Vagina (tissue), 2 donors: ENCODE measurements around the gene ITFG2. TPM values are rescaled to one million over a fixed set of nuclear protein-coding genes. Genes with fewer than 3 reads are reported as not detected.

Source experiments
- DNase-seq, 2 donors: peaks; one replicate each; pipeline ENCODE4 v3.0.0-alpha.2; 2017; ENCODE audit errors: extremely low spot score in 2 of 2
- H3K27ac ChIP-seq: fragments of 200-600 bp; sonication (generic); one replicate; pipeline ENCODE4 v1.5.1; 2019
- H3K27me3 ChIP-seq: fragments of 200-600 bp; sonication (generic); one replicate; pipeline ENCODE4 v1.5.1; 2019
- H3K36me3 ChIP-seq, 2 donors: fragments of 200-600 bp; sonication (generic); one replicate each; pipeline ENCODE4 v1.5.1; 2017 to 2019
- H3K4me1 ChIP-seq: fragments of 200-600 bp; sonication (generic); one replicate; pipeline ENCODE4 v1.5.1; 2019
- H3K4me3 ChIP-seq, 2 donors: fragments of 200-600 bp; sonication (generic); 1 replicate in 1 of 2; 2 replicates in 1 of 2; pipeline ENCODE4 v1.5.1; 2016 to 2019
- H3K9me3 ChIP-seq: fragments of 200-600 bp; sonication (generic); one replicate; pipeline ENCODE4 v1.5.1; 2019
- POLR2A ChIP-seq, 2 donors: fragments of 450-650 bp; IDR thresholded peaks; one replicate each; pipeline ENCODE4 v1.6.1; 2017; ENCODE audit warnings: antibody characterized with exemption in 2 of 2, mild to moderate bottlenecking in 2 of 2, moderate library complexity in 2 of 2
- POLR2AphosphoS5 ChIP-seq, 2 donors: sonication (generic); formaldehyde crosslinking; IDR thresholded peaks; one replicate each; pipeline ENCODE4 v1.9.0; 2017; ENCODE audit warnings: antibody characterized with exemption in 2 of 2, mild to moderate bottlenecking in 2 of 2, low read depth in 1 of 2; ENCODE audit not compliant: insufficient read depth in 1 of 2
- intact Hi-C: fragments of 100-400 bp; cut with DNase I; formaldehyde crosslinking; loops from one replicate; pipeline ENCODE4 v1.15.1; 2023
- total RNA-seq: library from RNA; depleted of rRNA; stranded (reverse); fragments of >200 nt; gene quantifications from one replicate; pipeline ENCODE4 v1.2.3, GENCODE V29; 2016
- TF ChIP-seq, protein P1 (sequence below), 3 experiments: fragments of 450-650 bp in 2 of 3; fragments of 200-600 bp in 1 of 3; sonication (generic) in 1 of 3; IDR thresholded peaks; one replicate each; pipeline ENCODE4 v1.5.1; 2017 to 2019; ENCODE audit warnings: antibody characterized with exemption in 3 of 3, mild to moderate bottlenecking in 2 of 3, moderate library complexity in 2 of 3

The ITFG2 gene
- total RNA-seq, 1 donor from 2014 or later, result 30.4 TPM

DNA sequence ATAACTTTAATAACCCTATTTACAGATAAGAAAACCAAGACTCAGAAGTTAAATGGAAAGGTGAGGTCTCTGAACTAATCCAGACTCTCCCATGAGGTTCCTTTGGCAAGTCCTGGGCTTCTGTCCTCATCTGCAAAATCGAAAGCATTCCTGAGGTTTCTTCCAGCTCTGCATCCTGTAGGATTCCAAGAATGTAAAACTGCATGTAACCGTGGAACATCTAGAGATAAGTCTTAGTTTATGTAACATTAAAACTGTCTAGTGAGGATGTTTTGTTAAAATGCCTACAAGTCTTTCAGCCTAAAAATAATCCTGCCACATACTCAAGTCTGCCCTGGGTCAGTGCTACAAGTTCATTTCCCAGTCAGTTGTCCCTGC is 7.3 kb upstream of the ITFG2 start:
- Histone ChIP-seq H3K36me3 (peaks cover 0 to 47% of the 10 kb centered on the region in 2 donors), H3K9me3 (no peaks in the 10 kb centered on the region), H3K4me1 (peaks cover 13% of the 10 kb centered on the region), H3K27ac (no peak overlapping the region), H3K27me3 (no peaks in the 10 kb centered on the region), H3K4me3 (no peak overlapping the region)
- intact Hi-C loops, result no loop called here
- TF ChIP-seq POLR2A (IDR thresholded peaks at IDR 0.05), result no peak
- no peak for TF ChIP-seq POLR2AphosphoS5 (IDR thresholded peaks at IDR 0.05; ENCODE audit: insufficient read depth in 1 of 2, low read depth in 1 of 2)
- TF ChIP-seq, protein P1, sequence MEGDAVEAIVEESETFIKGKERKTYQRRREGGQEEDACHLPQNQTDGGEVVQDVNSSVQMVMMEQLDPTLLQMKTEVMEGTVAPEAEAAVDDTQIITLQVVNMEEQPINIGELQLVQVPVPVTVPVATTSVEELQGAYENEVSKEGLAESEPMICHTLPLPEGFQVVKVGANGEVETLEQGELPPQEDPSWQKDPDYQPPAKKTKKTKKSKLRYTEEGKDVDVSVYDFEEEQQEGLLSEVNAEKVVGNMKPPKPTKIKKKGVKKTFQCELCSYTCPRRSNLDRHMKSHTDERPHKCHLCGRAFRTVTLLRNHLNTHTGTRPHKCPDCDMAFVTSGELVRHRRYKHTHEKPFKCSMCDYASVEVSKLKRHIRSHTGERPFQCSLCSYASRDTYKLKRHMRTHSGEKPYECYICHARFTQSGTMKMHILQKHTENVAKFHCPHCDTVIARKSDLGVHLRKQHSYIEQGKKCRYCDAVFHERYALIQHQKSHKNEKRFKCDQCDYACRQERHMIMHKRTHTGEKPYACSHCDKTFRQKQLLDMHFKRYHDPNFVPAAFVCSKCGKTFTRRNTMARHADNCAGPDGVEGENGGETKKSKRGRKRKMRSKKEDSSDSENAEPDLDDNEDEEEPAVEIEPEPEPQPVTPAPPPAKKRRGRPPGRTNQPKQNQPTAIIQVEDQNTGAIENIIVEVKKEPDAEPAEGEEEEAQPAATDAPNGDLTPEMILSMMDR (IDR thresholded peaks at IDR 0.05), result no peak
- no peak for DNase-seq

- Histone ChIP-seq H3K27ac (no peak overlapping the region), H3K9me3 (no peaks in the 10 kb centered on the region), H3K36me3 (peaks cover 0 to 32% of the 10 kb centered on the region in 2 donors), H3K4me3 (no peak overlapping the region), H3K27me3 (no peaks in the 10 kb centered on the region), H3K4me1 (peaks cover 5% of the 10 kb centered on the region)
- TF ChIP-seq, protein P1 (IDR thresholded peaks at IDR 0.05), result no peak
- TF ChIP-seq POLR2A (IDR thresholded peaks at IDR 0.05) (no peak), POLR2AphosphoS5 (IDR thresholded peaks at IDR 0.05; ENCODE audit: insufficient read depth in 1 of 2, low read depth in 1 of 2) (no peak)
- no peak for DNase-seq
- intact Hi-C loops, result no loop called here
These were observed 5.8 kb upstream of the ITFG2 start for GRCh38 chr12:2806700-2807099.

DNA sequence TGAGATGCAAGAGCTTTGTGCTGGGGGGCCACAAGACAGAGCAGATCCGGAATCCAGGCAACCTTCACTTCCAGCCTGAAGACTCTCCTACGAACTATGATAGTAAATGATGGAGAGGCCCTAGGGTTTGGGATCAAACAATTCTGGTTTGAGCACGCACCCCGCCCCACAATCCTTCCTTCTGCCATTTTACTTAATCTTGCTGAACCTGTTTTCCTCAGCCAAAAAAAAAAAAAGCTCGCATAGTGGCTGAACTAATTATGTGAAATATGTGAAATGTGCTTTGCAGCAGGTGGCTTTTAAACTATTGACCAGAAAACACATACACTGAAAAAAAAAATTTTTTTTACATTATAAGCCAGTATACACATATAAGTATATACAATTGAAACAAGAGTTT is 667 bp upstream of the ITFG2 start:
- TF ChIP-seq POLR2AphosphoS5 (IDR thresholded peaks at IDR 0.05; ENCODE audit: insufficient read depth in 1 of 2, low read depth in 1 of 2), result no peak
- TF ChIP-seq, protein P1 (IDR thresholded peaks at IDR 0.05), result no peak
- no peak for TF ChIP-seq POLR2A (IDR thresholded peaks at IDR 0.05)
- Histone ChIP-seq H3K9me3 (no peaks in the 10 kb centered on the region), H3K4me1 (peaks cover 36% of the 10 kb centered on the region), H3K27ac (peak overlapping the region; percentile 93), H3K27me3 (no peaks in the 10 kb centered on the region), H3K36me3 (no peaks in the 10 kb centered on the region), H3K4me3 (peak overlapping the region; percentile 70 to 74)
- no peak for DNase-seq
- intact Hi-C loops, result no loop called here

DNA sequence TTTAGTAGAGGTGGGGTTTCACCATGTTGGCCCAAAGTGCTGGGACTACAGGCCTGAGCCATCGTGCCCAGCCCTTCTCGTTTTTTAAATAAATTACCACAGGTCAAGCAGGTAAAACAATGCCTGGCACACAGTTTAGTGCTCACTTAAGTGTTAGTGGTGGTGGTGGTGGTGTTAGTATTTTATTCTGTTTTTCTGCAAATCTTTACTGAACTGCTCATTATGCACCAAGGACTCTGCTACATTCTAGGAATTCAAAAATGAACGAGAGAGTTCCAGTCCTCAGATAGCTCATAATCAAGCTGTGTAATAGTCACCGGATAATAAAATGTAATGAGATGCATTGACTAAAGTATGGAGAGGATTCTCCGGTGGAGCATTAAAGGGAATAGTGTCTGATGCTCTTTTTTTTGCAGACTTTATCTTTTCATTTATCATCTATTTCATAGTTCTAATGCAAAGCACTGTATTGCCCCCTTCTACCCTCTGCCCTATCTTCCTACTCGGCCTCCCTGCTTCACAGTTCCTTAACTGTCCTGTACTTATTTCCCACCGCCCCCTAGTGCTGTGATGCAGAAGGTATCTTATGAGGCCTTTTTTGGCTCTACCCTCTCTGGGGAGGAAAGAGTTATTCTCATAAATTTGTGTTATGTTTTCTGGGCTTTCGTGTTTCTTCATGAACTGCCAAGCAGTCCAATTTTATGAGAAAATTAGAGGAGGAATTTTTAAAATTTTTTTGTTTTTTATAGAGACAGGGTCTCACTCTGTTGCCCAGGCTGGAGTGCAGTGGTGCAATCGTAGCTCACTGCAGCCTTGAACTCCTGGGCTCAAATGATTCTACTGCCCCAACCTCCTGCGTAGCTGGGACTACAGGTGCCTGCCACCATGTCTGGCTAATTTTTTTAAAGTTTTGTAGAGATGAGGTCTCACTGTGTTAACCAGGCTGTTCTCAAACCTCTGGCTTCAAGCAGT is 1.0 kb downstream of the ITFG2 start:
- DNase-seq, result no peak
- TF ChIP-seq POLR2AphosphoS5 (IDR thresholded peaks at IDR 0.05; ENCODE audit: insufficient read depth in 1 of 2, low read depth in 1 of 2) (peak in 1 of 2 donors; percentile 58), POLR2A (IDR thresholded peaks at IDR 0.05) (no peak)
- TF ChIP-seq, protein P1 (IDR thresholded peaks at IDR 0.05), result peak; percentile 16 to 44 (median 22)
- H3K27ac ChIP-seq, result peak overlapping the region; percentile 93
- H3K4me3 ChIP-seq, result peak overlapping the region; percentile 70 to 74
- no peaks in the 10 kb centered on the region for H3K9me3 ChIP-seq
- intact Hi-C loops, result no loop called here
- no peaks in the 10 kb centered on the region for H3K27me3 ChIP-seq
- peaks cover 36% of the 10 kb centered on the region for H3K4me1 ChIP-seq
- peaks cover 0 to 8% of the 10 kb centered on the region in 2 donors for H3K36me3 ChIP-seq

GRCh38 chr12:2819810-2820209 is 7.3 kb downstream of the ITFG2 start:
- no peak for TF ChIP-seq POLR2A (IDR thresholded peaks at IDR 0.05)
- TF ChIP-seq, protein P1 (IDR thresholded peaks at IDR 0.05), result no peak
- no peak for TF ChIP-seq POLR2AphosphoS5 (IDR thresholded peaks at IDR 0.05; ENCODE audit: insufficient read depth in 1 of 2, low read depth in 1 of 2)
- peaks cover 0 to 57% of the 10 kb centered on the region in 2 donors for H3K36me3 ChIP-seq
- peaks cover 8% of the 10 kb centered on the region for H3K4me1 ChIP-seq
- intact Hi-C loops, result no loop called here
- no peak overlapping the region for H3K4me3 ChIP-seq
- H3K27me3 ChIP-seq, result no peaks in the 10 kb centered on the region
- H3K27ac ChIP-seq, result no peak overlapping the region
- no peaks in the 10 kb centered on the region for H3K9me3 ChIP-seq
- no peak for DNase-seq
